Measurements from ENCODE around the gene ESYT1. TPM values are rescaled to one million over a fixed set of nuclear protein-coding genes. Genes with fewer than 3 reads are reported as not detected.

The ESYT1 gene
- total RNA-seq, 1 experiment from 2014 or later: 91.1 TPM

- CTCF ChIA-PET: interaction anchor here (0.9 to 4.8 kb wide), 5 partner anchors 9 to 337 kb away, joined by 3 to 25 read pairs (median 4); partner anchors contain the start of genes MYL6, RNF41, SMARCC2 and ZC3H10
- DNase-seq: no peak
- Mint-ChIP-seq H3K9me3 (ENCODE audit: low read depth, unreplicated experiment) (no peaks in the 10 kb centered on the region), H3K4me1 (ENCODE audit: low read depth, unreplicated experiment) (peaks cover 35% of the 10 kb centered on the region), H3K27ac (ENCODE audit: unreplicated experiment) (peak overlapping the region; percentile 72), H3K27me3 (ENCODE audit: unreplicated experiment) (no peaks in the 10 kb centered on the region), H3K36me3 (ENCODE audit: insufficient read depth, unreplicated experiment) (peaks cover 51% of the 10 kb centered on the region), H3K4me3 (ENCODE audit: low read depth, unreplicated experiment) (peak overlapping the region; percentile 98)
- no peak for TF ChIP-seq CTCF (IDR thresholded peaks at IDR 0.05; ENCODE audit: unreplicated experiment)
- no TSS peak for BruUV-seq (replicated peaks)
- intact Hi-C loops (cut with micrococcal nuclease; ENCODE audit: unreplicated experiment): loop anchor here (2.0 to 10.0 kb wide), 3 partner anchors 32 to 338 kb away; partner anchors contain the start of genes MYL6 and SPRYD4
Observed at GRCh38 chr12:56126732-56127239, 1.3 kb upstream of the ESYT1 start.

DNA sequence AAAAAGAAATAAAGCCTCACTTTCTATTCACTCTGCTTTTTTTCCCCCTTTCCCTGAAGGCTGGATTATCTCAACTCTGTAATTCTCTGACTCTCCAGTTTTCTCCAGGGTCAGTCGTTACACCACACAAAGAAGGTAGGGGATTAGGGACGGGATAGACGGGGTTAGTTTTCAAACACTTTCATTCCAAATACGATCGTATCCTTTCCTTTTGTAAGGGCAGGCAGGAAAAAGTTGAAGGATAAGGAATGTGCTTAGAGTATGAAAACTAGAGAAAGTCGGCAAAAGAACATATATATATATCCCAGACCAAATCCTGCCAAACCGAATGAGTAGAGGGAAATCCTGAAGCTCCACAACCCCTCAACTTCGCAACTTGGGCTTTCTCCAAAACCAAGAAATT, 581 bp upstream of the ESYT1 start:
- no peak for TF ChIP-seq CTCF (IDR thresholded peaks at IDR 0.05; ENCODE audit: unreplicated experiment)
- Mint-ChIP-seq H3K9me3 (ENCODE audit: low read depth, unreplicated experiment) (no peaks in the 10 kb centered on the region), H3K36me3 (ENCODE audit: insufficient read depth, unreplicated experiment) (peaks cover 58% of the 10 kb centered on the region), H3K4me1 (ENCODE audit: low read depth, unreplicated experiment) (peaks cover 35% of the 10 kb centered on the region), H3K27me3 (ENCODE audit: unreplicated experiment) (no peaks in the 10 kb centered on the region), H3K27ac (ENCODE audit: unreplicated experiment) (peak overlapping the region; percentile 72), H3K4me3 (ENCODE audit: low read depth, unreplicated experiment) (peak overlapping the region; percentile 98)
- DNase-seq: no peak
- CTCF ChIA-PET: interaction anchor here (0.5 to 4.8 kb wide), 13 partner anchors 9 to 509 kb away, joined by 3 to 25 read pairs (median 5); partner anchors contain the start of genes ANKRD52, MYL6, MYL6B and RNF41
- intact Hi-C loops (cut with micrococcal nuclease; ENCODE audit: unreplicated experiment): loop anchor here (2.0 to 10.0 kb wide), 3 partner anchors 31 to 337 kb away; partner anchors contain the start of genes MYL6 and SPRYD4
- BruUV-seq (replicated peaks): no TSS peak

- no peak for TF ChIP-seq CTCF (IDR thresholded peaks at IDR 0.05; ENCODE audit: unreplicated experiment)
- H3K27ac Mint-ChIP-seq (ENCODE audit: unreplicated experiment): peak overlapping the region; percentile 72
- H3K36me3 Mint-ChIP-seq (ENCODE audit: insufficient read depth, unreplicated experiment): peaks cover 62% of the 10 kb centered on the region
- DNase-seq: no peak
- CTCF ChIA-PET: interaction anchor here (0.6 to 4.8 kb wide), 11 partner anchors 10 to 1012 kb away, joined by 3 to 25 read pairs (median 4); partner anchors contain the start of genes ANKRD52, MYL6B, RNF41 and SMARCC2
- peak overlapping the region; percentile 98 for H3K4me3 Mint-ChIP-seq (ENCODE audit: low read depth, unreplicated experiment)
- intact Hi-C loops (cut with micrococcal nuclease; ENCODE audit: unreplicated experiment): loop anchor here (10.0 kb wide), 1 partner anchor 336 kb away; the partner anchor contains the start of gene SPRYD4
- H3K4me1 Mint-ChIP-seq (ENCODE audit: low read depth, unreplicated experiment): peaks cover 35% of the 10 kb centered on the region
- H3K27me3 Mint-ChIP-seq (ENCODE audit: unreplicated experiment): no peaks in the 10 kb centered on the region
- no TSS peak for BruUV-seq (replicated peaks)
- H3K9me3 Mint-ChIP-seq (ENCODE audit: low read depth, unreplicated experiment): no peaks in the 10 kb centered on the region
Observed at GRCh38 chr12:56128670-56129205, 671 bp downstream of the ESYT1 start.

- intact Hi-C loops (cut with micrococcal nuclease; ENCODE audit: unreplicated experiment): loop anchor here (10.0 kb wide), 1 partner anchor 335 kb away; the partner anchor contains the start of gene SPRYD4
- TF ChIP-seq CTCF (IDR thresholded peaks at IDR 0.05; ENCODE audit: unreplicated experiment): no peak
- BruUV-seq (replicated peaks): no TSS peak
Observed at GRCh38 chr12:56129206-56129941, 1.3 kb downstream of the ESYT1 start.

More at GRCh38 chr12:56129206-56129941, 1.3 kb downstream of the ESYT1 start:
- Mint-ChIP-seq H3K9me3 (ENCODE audit: low read depth, unreplicated experiment) (no peaks in the 10 kb centered on the region), H3K36me3 (ENCODE audit: insufficient read depth, unreplicated experiment) (peaks cover 61% of the 10 kb centered on the region), H3K4me3 (ENCODE audit: low read depth, unreplicated experiment) (peak overlapping the region; percentile 98), H3K4me1 (ENCODE audit: low read depth, unreplicated experiment) (peaks cover 35% of the 10 kb centered on the region), H3K27me3 (ENCODE audit: unreplicated experiment) (no peaks in the 10 kb centered on the region), H3K27ac (ENCODE audit: unreplicated experiment) (peak overlapping the region; percentile 72)
- CTCF ChIA-PET: interaction anchor here (0.6 to 4.8 kb wide), 4 partner anchors 22 to 1012 kb away, joined by 3 to 25 read pairs (median 12); partner anchors contain the start of genes RNF41 and SMARCC2
- DNase-seq: peak; percentile 56

Data from Calu3 (cell line).